MM.1S (cell line): ENCODE results near the gene TMPRSS9.

ENCODE experiments used
- DNase-seq: peaks from one replicate; pipeline ENCODE4 v3.0.0-alpha.2; 2015
- H2AFZ ChIP-seq: fragments of 300-600 bp; sonication (generic); 2 replicates; pipeline ENCODE4 v1.6.0; 2016; ENCODE audit warnings: antibody characterized with exemption, low read length
- H3F3A ChIP-seq: fragments of 300-600 bp; sonication (generic); 2 replicates; pipeline ENCODE4 v1.6.1; 2016; ENCODE audit warnings: mild to moderate bottlenecking, antibody characterized with exemption, low read length, moderate library complexity, mixed read lengths; ENCODE audit not compliant: insufficient read depth
- H3K27ac ChIP-seq: fragments of 300-600 bp; sonication (generic); 2 replicates; pipeline ENCODE4 v1.5.1; 2016; ENCODE audit warnings: mild to moderate bottlenecking, low read length
- H3K27me3 ChIP-seq: fragments of 300-600 bp; sonication (generic); replicated peaks from 2 replicates; pipeline ENCODE4 v1.6.0; 2016; ENCODE audit warnings: low read length; ENCODE audit not compliant: insufficient read depth
- H3K36me3 ChIP-seq: fragments of 300-600 bp; sonication (generic); replicated peaks from 2 replicates; pipeline ENCODE4 v1.6.1; 2016; ENCODE audit warnings: mild to moderate bottlenecking, low read length, mixed read lengths; ENCODE audit not compliant: insufficient read depth
- H3K4me1 ChIP-seq: fragments of 300-600 bp; sonication (generic); 2 replicates; pipeline ENCODE4 v1.6.1; 2016; ENCODE audit warnings: low read length, mixed read lengths
- H3K4me2 ChIP-seq: fragments of 300-600 bp; sonication (generic); 2 replicates; pipeline ENCODE4 v1.6.0; 2016; ENCODE audit warnings: low read depth, low read length
- H3K4me3 ChIP-seq: fragments of 300-600 bp; sonication (generic); 2 replicates; pipeline ENCODE4 v1.5.1; 2016; ENCODE audit warnings: low read length, mixed read lengths
- H3K79me2 ChIP-seq: fragments of 300-600 bp; sonication (generic); 2 replicates; pipeline ENCODE4 v1.6.1; 2016; ENCODE audit warnings: mixed run types, low read length, mixed read lengths
- H3K9ac ChIP-seq: fragments of 300-600 bp; sonication (generic); 2 replicates; pipeline ENCODE4 v1.6.1; 2016; ENCODE audit warnings: low read length, mixed read lengths
- H3K9me2 ChIP-seq: fragments of 300-600 bp; sonication (generic); replicated peaks from 2 replicates; pipeline ENCODE4 v1.6.1; 2016; ENCODE audit warnings: mild to moderate bottlenecking, low read length, mixed read lengths; ENCODE audit not compliant: insufficient read depth
- H3K9me3 ChIP-seq: fragments of 300-600 bp; sonication (generic); replicated peaks from 2 replicates; pipeline ENCODE4 v1.6.1; 2016; ENCODE audit warnings: mild to moderate bottlenecking, low read length, mixed read lengths; ENCODE audit not compliant: insufficient read depth
- H4K20me1 ChIP-seq: fragments of 300-600 bp; sonication (generic); 2 replicates; pipeline ENCODE4 v1.6.1; 2016; ENCODE audit warnings: mild to moderate bottlenecking, low read length, moderate library complexity, mixed read lengths; ENCODE audit not compliant: insufficient read depth
- EZH2 ChIP-seq: fragments of 300-600 bp; sonication (generic); optimal IDR thresholded peaks from 2 replicates; pipeline ENCODE3; 2017; ENCODE audit warnings: low read depth, mild to moderate bottlenecking, antibody characterized with exemption, low read length, mixed read lengths
- EZH2phosphoT487 ChIP-seq: fragments of 300-600 bp; sonication (generic); IDR thresholded peaks from 2 replicates; pipeline ENCODE4 v1.6.1; 2018; ENCODE audit warnings: antibody characterized with exemption, low read length
- TF ChIP-seq, protein P1 (sequence below): fragments of 300-600 bp; sonication (generic); IDR thresholded peaks from 2 replicates; pipeline ENCODE4 v1.5.1; 2016; ENCODE audit warnings: antibody characterized with exemption, low read length, mixed read lengths

TMPRSS9 gene

DNA sequence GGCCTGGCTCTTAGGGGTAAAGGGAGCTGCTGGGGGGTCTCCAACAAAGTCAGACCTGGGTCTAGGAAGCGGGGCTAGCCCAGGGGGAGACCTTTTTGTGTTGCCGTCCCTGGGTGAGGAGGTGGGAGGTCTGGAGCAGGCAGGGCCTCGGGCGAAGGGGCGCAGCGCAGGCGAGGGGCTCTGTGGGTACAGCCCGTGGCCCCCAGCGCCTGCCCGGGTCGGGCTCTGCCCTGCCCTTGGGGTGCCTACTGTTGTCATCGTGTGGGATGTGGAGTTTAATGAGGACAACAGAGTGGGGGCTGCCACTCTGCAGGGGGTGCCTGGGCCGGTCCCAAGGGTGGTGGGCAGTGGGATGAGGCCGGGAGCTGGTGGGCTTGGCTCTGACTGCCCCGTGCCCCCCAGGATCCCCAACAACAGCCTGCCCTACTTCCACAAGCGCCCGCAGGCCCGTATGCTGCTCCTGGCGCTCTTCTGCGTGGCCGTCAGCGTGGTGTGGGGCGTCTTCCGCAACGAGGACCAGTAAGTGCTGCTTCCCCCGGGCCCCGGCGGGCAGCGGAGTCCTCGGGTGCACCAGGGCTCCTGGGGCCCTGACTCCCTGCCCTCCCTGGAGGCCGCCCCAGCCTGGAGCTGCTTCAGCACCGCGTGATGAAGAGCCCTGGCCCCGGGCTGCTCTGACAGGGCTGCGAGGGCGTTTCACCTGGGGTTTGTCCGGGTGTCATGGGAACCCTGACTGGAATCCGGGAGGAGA lies 19.4 kb upstream of the TMPRSS9 start:
- Histone ChIP-seq H2AFZ (no peak overlapping the region), H3K9me3 (no peaks in the 10 kb centered on the region), H3F3A (no peaks in the 10 kb centered on the region), H3K4me1 (no peaks in the 10 kb centered on the region), H3K4me3 (no peak overlapping the region), H3K9ac (no peak overlapping the region), H3K9me2 (no peaks in the 10 kb centered on the region), H4K20me1 (no peaks in the 10 kb centered on the region), H3K36me3 (no peaks in the 10 kb centered on the region), H3K4me2 (no peak overlapping the region), H3K79me2 (peaks cover 33% of the 10 kb centered on the region), H3K27me3 (no peaks in the 10 kb centered on the region), H3K27ac (no peak overlapping the region)
- no peak for DNase-seq
- TF ChIP-seq EZH2phosphoT487 (no peak), EZH2 (no peak)
- TF ChIP-seq, protein P1, sequence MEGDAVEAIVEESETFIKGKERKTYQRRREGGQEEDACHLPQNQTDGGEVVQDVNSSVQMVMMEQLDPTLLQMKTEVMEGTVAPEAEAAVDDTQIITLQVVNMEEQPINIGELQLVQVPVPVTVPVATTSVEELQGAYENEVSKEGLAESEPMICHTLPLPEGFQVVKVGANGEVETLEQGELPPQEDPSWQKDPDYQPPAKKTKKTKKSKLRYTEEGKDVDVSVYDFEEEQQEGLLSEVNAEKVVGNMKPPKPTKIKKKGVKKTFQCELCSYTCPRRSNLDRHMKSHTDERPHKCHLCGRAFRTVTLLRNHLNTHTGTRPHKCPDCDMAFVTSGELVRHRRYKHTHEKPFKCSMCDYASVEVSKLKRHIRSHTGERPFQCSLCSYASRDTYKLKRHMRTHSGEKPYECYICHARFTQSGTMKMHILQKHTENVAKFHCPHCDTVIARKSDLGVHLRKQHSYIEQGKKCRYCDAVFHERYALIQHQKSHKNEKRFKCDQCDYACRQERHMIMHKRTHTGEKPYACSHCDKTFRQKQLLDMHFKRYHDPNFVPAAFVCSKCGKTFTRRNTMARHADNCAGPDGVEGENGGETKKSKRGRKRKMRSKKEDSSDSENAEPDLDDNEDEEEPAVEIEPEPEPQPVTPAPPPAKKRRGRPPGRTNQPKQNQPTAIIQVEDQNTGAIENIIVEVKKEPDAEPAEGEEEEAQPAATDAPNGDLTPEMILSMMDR = no peak

DNA sequence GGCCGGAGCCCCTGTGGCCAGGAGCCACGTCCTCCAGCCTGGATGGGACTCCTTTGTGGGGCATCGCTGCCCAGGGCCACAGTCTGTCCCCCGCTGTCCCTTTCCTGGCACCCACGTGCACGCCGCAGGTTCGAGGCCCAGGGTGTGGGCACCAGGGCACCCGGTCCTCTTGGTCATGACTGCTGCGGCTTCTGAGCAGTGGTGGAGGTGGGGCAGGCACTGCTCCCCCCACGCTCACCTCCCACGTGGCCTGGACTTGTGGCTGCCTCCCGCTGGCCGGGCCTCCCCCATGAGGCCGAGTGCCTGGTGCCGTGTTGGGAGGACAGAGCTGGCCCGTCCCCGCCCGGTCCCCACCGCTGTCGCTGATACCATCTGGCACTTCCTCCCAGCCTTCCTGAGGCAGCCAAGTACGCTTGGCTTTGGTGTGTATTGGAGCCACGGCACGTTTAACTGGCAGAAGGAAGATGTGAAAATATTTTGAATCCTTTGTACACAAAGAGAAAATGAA lies 18.8 kb upstream of the TMPRSS9 start:
- no peak overlapping the region for H3K27ac ChIP-seq
- no peaks in the 10 kb centered on the region for H4K20me1 ChIP-seq
- no peak for DNase-seq

DNA sequence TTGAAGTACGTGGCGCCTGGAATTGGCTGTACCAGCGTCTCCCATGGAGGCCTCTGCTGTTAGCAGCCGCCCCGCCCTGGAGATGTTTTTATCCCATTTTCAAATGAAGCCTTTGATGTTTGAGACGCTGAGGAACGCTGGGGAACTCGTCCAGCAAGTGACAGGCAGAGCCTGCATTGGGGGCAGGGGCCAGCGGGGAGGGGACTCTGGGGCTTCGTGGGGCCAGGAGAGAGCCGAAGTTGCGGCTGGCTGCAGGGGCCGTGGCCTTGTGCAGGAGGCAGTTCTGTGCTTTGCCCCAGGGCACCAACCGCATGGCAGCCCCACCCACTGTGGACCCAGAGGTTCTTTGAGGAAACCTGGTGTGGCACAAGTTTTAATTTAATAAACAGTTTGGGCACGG lies 18.1 kb upstream of the TMPRSS9 start:
- H3K4me2 ChIP-seq = no peak overlapping the region
- H3K4me3 ChIP-seq = no peak overlapping the region
- TF ChIP-seq EZH2phosphoT487 (no peak), EZH2 (no peak)
- TF ChIP-seq, protein P1 = no peak
- H3K36me3 ChIP-seq = peaks cover 5% of the 10 kb centered on the region; the same call in 1 of the 2 replicates
- no peaks in the 10 kb centered on the region for H3K27me3 ChIP-seq
- DNase-seq = no peak
- no peaks in the 10 kb centered on the region for H3F3A ChIP-seq
- no peak overlapping the region for H2AFZ ChIP-seq
- no peak overlapping the region for H3K9ac ChIP-seq
- no peaks in the 10 kb centered on the region for H4K20me1 ChIP-seq
- H3K79me2 ChIP-seq = peaks cover 20% of the 10 kb centered on the region
- H3K27ac ChIP-seq = no peak overlapping the region
- H3K4me1 ChIP-seq = no peaks in the 10 kb centered on the region
- no peaks in the 10 kb centered on the region for H3K9me3 ChIP-seq
- no peaks in the 10 kb centered on the region for H3K9me2 ChIP-seq

More for the DNA sequence above, 18.8 kb upstream of the TMPRSS9 start:
- H3K79me2 ChIP-seq = peaks cover 26% of the 10 kb centered on the region
- no peaks in the 10 kb centered on the region for H3K9me2 ChIP-seq
- no peaks in the 10 kb centered on the region for H3K27me3 ChIP-seq
- TF ChIP-seq, protein P1 = no peak
- no peaks in the 10 kb centered on the region for H3F3A ChIP-seq
- no peaks in the 10 kb centered on the region for H3K4me1 ChIP-seq
- peaks cover 1% of the 10 kb centered on the region; the same call in 1 of the 2 replicates for H3K36me3 ChIP-seq
- H3K9me3 ChIP-seq = no peaks in the 10 kb centered on the region
- H3K4me2 ChIP-seq = no peak overlapping the region
- no peak overlapping the region for H2AFZ ChIP-seq
- H3K9ac ChIP-seq = no peak overlapping the region
- no peak overlapping the region for H3K4me3 ChIP-seq
